Right cardiac atrium (tissue), 5 donors: Measurements from ENCODE around the gene TWNK. TPM values are rescaled to one million over a fixed set of nuclear protein-coding genes. Genes with fewer than 3 reads are reported as not detected.
"Not testable (repeated sequence)": the region's sequence is repeated elsewhere in the genome, so short reads cannot be mapped to it uniquely, and the experiment has no call there.

Experiments
- ATAC-seq, 2 donors: fragments of 200-7000 bp; cut with Tn5 transposase; one replicate each; pipeline versions ENCODE4 v1.8.0 to v1.9.1; 2020; ENCODE audit warnings: moderate library complexity in 2 of 2, mild to moderate bottlenecking in 1 of 2
- DNase-seq, 3 donors: peaks; one replicate each; pipeline ENCODE4 v3.0.0-alpha.2; 2020
- H3K27ac ChIP-seq: one replicate; pipeline ENCODE4 v1.5.1; 2013; ENCODE audit warnings: mild to moderate bottlenecking, low read length, control low read depth, moderate library complexity
- H3K27me3 ChIP-seq: one replicate; pipeline ENCODE4 v1.6.1; 2013; ENCODE audit not compliant: control insufficient read depth, insufficient read depth
- H3K4me1 ChIP-seq: one replicate; pipeline ENCODE4 v1.6.1; 2013; ENCODE audit warnings: low read length; ENCODE audit not compliant: control insufficient read depth, insufficient read depth
- H3K4me3 ChIP-seq: one replicate; pipeline ENCODE4 v1.5.1; 2013; ENCODE audit warnings: low read length, control low read depth
- H3K9me3 ChIP-seq: one replicate; pipeline ENCODE4 v1.6.1; 2013; ENCODE audit warnings: low read length; ENCODE audit not compliant: control insufficient read depth
- WGBS: extraction: QIAGEN DNeasy Blood & Tissue Kit; methylation state at CpG from one replicate; pipeline ENCODE4 v1.1.7; 2013; 5-methylcytosine and 5-hydroxymethylcytosine counted together
- intact Hi-C, 4 donors: fragments of 100-400 bp; cut with DNase I; formaldehyde crosslinking; loops; one replicate each; pipeline versions ENCODE4 v1.11.0 to v1.14.0; 2022 to 2023
- polyA plus RNA-seq: library from polyadenylated mRNA; stranded (reverse); fragments of 200-250 nt; gene quantifications from one replicate; pipeline ENCODE4 v1.2.3, GENCODE V29; 2013
- total RNA-seq, 4 donors: library from RNA; stranded (reverse); fragmentation: NEBNext Ultra II Directional; extraction: Animal tissue kit (Norgen Biotek cat#: 25700); gene quantifications; one replicate each; pipeline ENCODE4 v1.2.1, GENCODE V29; 2021
- donor health status: healthy with polysubstance abuse.
- donor health status: DM: no; HTN: yes; CAD: no.
- donor health status: DM: no; HTN: no; CAD: no.
- donor health status: DM: no; HTN: yes; CAD: no; lungs with severe emphysema.
- donor health status: DM: yes; HTN: yes; CAD: no.

TWNK gene
- total and polyA plus RNA-seq, 5 donors: 4.3 to 7.5 (median 4.9) TPM

DNA sequence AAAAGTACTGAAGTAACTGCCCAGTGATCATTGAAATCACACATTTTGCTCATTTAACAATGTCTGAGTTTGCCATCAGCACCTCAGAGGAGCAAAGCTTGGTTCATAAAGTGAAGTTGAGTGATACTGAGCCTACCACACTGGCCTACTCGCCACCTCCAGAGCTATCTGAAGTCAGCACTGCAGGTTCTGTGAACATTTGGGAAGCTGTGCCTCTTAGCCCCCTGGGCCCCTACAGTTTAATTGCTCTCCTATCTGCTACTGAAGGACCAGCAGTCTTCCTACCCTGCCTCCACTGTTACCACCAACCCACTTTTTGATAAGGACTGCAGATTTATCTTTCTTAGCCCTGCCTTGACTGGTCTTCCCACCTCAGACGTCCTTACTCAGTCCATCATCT is 20.0 kb upstream of the TWNK start:
- Histone ChIP-seq H3K27me3 (no peaks in the 10 kb centered on the region), H3K9me3 (no peaks in the 10 kb centered on the region), H3K4me3 (no peak overlapping the region), H3K4me1 (no peaks in the 10 kb centered on the region), H3K27ac (no peak overlapping the region)
- no peak for ATAC-seq
- intact Hi-C loops: no loop called here
- no peak for DNase-seq
- WGBS: 77% methylated on average over 2 of the region's 2 CpGs

DNA sequence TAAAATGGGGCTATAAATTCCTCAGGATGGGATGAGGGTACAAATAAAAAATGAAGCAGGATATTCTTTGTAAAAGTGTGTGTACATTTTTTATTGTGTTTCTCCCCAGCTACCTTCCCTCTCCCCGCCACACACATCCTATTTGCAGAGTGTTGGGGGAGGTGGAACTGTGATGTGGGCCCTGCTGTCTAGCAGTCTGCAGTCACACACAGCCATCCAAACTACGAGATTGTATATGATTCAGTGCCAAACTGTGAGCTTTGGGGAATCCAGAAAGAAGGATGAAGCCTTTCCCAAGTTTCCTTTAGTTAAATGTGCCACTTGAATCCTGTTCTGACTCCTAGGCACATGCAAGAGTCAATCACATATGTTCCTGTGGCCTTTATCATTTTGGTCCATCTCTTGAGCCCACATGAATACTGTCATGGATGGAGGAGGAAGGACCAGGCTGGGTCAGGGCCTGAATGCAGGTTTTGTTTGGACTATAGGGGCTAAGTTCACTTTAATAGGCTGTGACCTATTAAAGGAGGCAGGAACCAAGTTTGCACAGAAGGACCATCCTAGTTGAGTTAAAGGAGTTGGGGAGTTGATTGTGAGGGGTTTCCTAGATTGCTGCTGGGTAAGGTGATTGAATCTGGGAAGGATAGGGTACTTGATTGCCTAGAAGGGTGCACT is 19.1 kb upstream of the TWNK start:
- no peaks in the 10 kb centered on the region for H3K4me1 ChIP-seq
- DNase-seq (no peak), ATAC-seq (no peak)
- H3K9me3 ChIP-seq: no peaks in the 10 kb centered on the region
- no peaks in the 10 kb centered on the region for H3K27me3 ChIP-seq
- no peak overlapping the region for H3K4me3 ChIP-seq
- intact Hi-C loops: no loop called here
- 84% methylated on average over 2 of the region's 2 CpGs for WGBS
- no peak overlapping the region for H3K27ac ChIP-seq

DNA sequence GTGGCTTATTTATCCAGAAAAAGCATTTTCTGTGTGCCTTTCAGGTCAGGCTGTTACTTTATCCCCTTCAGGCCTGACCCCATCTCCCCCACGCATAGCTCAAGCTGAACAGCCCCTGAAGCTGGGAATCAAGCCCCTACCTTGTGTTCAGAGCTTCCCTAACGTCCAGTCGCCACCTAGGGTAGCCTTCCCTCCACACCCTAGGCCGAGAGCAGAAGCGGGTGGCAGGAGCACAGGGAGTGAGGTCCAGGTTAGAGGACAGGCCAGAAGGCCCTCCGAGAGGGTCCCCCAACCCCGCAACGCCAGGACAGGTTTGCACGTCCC is 18.5 kb upstream of the TWNK start:
- Histone ChIP-seq H3K9me3 (no peaks in the 10 kb centered on the region), H3K27ac (no peak overlapping the region), H3K27me3 (no peaks in the 10 kb centered on the region), H3K4me3 (peak overlapping the region; percentile 59), H3K4me1 (no peaks in the 10 kb centered on the region)
- peak; percentile 17 to 29 for ATAC-seq
- 19% methylated on average over 9 of the region's 9 CpGs for WGBS
- intact Hi-C loops: no loop called here
- no peak for DNase-seq

GRCh38 chr10:100969187-100970075 is 17.9 kb upstream of the TWNK start, which contains the start of gene SEMA4G:
Gene SEMA4G, plus strand, starts transcription at chr10:100969504. Its CDS starts 3,409 bp downstream, at chr10:100972913.
- no peaks in the 10 kb centered on the region for H3K27me3 ChIP-seq
- intact Hi-C loops: no loop called here
- WGBS: 2% methylated on average over 70 of the region's 70 CpGs
- ATAC-seq (peak; percentile 76 to 85), DNase-seq (peak; percentile 56 to 86 (median 79))
- no peaks in the 10 kb centered on the region for H3K4me1 ChIP-seq
- H3K27ac ChIP-seq: no peak within 1 kb of the TSS
- H3K4me3 ChIP-seq: peak within 1 kb of the TSS; percentile 59
- H3K9me3 ChIP-seq: no peaks in the 10 kb centered on the region

DNA sequence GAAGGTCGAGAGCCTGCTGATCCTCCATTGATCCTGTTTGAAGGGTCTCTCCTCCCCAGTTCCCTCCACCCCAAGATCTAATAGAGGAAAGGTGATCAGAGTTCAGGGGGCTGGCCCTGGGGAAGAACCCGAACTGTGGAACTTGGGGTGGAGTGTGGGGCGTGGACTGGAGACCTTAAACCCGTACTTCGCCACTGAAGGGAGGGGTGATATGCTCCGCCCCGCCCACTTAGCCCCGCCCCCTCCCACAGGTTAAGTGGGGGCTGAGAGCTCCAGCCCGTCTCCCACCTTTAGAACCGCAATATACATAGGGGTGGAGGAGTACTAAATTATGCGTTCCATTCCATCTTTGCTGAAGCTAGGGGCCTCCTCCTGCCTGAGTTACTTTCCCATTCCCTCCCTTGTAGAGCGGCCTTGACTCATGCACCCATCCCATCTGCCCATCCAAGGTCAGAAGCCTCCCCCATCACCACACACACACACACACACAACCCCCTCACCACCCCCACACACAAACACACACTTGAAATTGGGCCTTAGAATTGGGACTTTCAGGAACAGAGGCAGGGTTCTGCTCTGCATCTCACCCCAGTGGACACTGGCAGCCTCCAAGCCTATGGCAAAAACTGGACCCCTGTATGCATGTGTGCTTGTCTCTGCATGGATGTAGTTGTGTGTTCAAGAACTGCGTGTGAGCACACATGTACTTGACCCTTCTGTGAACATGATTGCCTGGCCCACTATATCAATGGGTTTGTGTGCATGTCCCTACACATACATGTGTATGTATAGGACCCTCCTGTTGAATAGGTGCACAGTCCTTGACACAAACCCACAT is 17.0 kb upstream of the TWNK start:
- ATAC-seq (peak; percentile 17 to 42), DNase-seq (no peak)
- no peaks in the 10 kb centered on the region for H3K9me3 ChIP-seq
- H3K27ac ChIP-seq: no peak overlapping the region
- intact Hi-C loops: no loop called here
- 49% methylated on average over 13 of the region's 13 CpGs for WGBS
- H3K4me3 ChIP-seq: no peak overlapping the region
- no peaks in the 10 kb centered on the region for H3K27me3 ChIP-seq
- H3K4me1 ChIP-seq: no peaks in the 10 kb centered on the region

DNA sequence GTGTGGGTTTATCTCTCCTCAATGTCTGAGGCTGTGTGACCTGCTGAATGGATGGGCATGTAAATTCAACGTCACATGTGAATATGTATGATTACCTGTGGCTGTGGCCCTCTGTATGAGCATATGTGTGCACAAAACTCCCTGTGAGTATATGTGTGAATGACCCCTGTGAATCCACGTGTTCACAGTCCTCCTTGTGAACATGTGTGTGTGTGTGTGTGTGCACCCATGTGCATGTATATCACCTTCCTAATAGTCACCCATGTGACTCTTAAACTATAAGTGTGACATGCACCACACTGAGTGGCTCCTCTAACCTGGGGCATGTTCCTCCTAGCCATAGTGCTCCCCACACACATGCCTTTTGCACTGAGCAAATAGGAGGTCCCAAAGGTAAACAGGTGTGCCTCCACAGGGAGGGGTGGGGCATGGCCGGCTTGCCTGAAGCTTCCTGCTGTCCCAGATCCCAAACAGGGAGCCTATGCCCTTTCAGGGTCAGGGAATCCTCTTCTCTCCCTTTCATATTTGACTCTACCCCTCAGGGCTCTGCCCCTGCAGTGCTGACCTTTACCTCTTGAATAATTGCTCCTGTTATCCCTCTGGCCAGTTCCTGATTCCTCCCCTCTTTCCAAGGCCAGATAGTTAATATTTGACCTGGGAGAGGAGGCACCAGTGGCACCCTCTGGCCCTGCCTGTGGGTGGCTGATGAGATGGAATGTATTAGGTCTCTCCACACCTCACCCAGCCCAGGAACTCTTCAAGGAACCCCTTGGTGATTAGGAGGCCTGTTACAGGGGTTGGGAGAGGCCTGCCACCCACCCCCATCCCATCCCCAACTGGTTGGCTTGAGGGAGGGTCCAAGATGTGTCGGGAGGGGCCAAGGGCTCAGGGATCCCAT is 16.2 kb upstream of the TWNK start:
- DNase-seq (no peak), ATAC-seq (no peak)
- 72% methylated on average over 4 of the region's 4 CpGs for WGBS
- no peaks in the 10 kb centered on the region for H3K4me1 ChIP-seq
- H3K9me3 ChIP-seq: no peaks in the 10 kb centered on the region
- intact Hi-C loops: no loop called here
- no peak overlapping the region for H3K27ac ChIP-seq
- H3K4me3 ChIP-seq: no peak overlapping the region
- no peaks in the 10 kb centered on the region for H3K27me3 ChIP-seq

DNA sequence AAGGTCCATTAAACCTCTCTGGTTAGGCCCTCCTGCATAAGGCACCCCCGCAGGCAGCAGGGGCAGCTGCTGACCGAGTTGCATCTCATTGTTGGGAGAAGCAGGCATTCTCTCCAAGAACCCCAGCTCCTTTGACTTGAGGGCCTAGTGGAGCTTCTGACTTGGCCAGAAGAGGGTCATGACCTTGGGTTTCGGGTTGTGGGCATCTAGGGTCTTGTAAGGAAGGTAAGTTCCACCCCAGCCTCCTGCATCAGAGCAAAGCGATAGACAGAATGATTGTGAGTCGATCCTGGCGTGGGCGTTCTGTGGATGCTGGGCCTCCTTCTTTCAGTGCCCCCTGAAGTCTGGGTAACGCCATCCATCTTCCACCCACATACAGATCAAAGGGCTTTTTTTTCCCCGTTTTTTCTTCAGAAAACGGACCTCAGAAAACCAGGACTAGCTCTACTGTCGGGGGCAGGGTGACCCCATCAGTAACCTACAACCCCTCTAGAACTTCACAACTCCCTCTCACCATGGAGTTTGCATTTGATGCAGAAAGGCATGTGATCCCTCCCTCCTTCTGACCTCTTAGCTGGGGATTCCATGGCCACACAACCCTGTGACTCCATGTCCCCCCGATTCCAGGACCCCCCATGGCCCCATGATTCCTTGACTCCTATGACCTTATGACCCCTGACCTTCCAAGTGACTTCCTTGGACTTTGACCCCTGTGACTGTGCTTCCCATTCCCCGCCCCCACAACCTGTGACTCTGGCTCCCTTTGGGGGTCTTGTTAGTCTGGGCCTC is 15.0 kb upstream of the TWNK start:
- Histone ChIP-seq H3K27ac (no peak overlapping the region), H3K27me3 (no peaks in the 10 kb centered on the region), H3K4me3 (no peak overlapping the region), H3K4me1 (no peaks in the 10 kb centered on the region), H3K9me3 (no peaks in the 10 kb centered on the region)
- intact Hi-C loops: no loop called here
- DNase-seq (no peak), ATAC-seq (no peak)
- 77% methylated on average over 13 of the region's 13 CpGs for WGBS

- WGBS: 92% methylated on average over 6 of the region's 6 CpGs
- Histone ChIP-seq H3K27me3 (no peaks in the 10 kb centered on the region), H3K4me1 (no peaks in the 10 kb centered on the region), H3K27ac (no peak overlapping the region), H3K9me3 (no peaks in the 10 kb centered on the region), H3K4me3 (no peak overlapping the region)
- ATAC-seq (no peak), DNase-seq (no peak)
- intact Hi-C loops: no loop called here
These were observed 14.3 kb upstream of the TWNK start for GRCh38 chr10:100972904-100973535.

GRCh38 chr10:100975397-100975796 is 11.9 kb upstream of the TWNK start:
- WGBS: 85% methylated on average over 8 of the region's 8 CpGs
- DNase-seq, H3K27me3 ChIP-seq, ATAC-seq, H3K9me3 ChIP-seq, H3K4me1 ChIP-seq, H3K27ac ChIP-seq, intact Hi-C loops, H3K4me3 ChIP-seq: not testable (repeated sequence)
